Stimulated activated CD4-positive, alpha-beta T cell treated with anti-CD3 and anti-CD28 coated beads, Interleukin-4, amount 100 ng/mL, for 24 hours (primary cell): ENCODE data around the gene MYEOV.
A peak's percentile ranks its signal among the peaks of the same experiment; 100 is the strongest.

ENCODE experiments used
- DNase-seq: peaks from one replicate; pipeline ENCODE4 v3.0.0-alpha.2; 2020

The MYEOV gene

DNA sequence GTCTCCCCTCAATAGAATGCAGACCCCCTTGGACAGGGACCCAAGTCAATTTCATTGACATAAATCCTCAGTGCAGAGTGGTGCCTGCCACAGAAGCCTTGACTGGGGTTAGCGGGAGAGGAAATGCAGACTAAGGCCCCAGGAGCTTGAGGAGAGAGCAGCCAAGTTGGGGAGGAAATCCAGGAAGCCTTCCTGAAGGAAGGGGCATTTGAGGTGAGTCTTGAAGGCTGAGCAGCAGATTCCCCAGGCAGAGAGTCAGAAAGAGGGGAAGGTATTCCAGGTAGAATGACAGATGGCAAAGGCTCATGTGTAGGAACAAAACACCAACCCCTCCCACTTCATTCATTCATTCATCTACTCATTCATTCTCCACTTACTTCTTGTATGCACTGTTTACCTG, 10.3 kb downstream of the MYEOV start:
- no peak for DNase-seq

DNA sequence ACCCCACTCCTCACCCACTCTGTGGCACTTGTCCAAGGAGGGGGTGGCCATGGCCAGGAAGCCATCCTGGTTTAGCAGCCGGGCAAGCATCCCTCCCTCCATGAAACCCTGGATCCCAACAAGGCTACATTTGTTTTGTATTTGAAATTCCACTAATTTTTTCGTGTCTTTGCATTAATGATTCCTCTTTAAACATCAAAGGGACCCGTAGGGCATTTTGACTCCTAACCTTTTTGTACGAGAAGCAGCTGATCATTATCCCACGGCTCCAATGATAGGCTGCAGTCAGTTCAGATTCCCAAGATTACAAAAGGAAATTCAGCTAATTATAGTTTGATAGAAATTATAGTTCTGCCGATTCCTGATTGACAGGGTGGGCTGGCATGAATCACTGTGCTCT, 10.7 kb downstream of the MYEOV start:
- no peak for DNase-seq

DNA sequence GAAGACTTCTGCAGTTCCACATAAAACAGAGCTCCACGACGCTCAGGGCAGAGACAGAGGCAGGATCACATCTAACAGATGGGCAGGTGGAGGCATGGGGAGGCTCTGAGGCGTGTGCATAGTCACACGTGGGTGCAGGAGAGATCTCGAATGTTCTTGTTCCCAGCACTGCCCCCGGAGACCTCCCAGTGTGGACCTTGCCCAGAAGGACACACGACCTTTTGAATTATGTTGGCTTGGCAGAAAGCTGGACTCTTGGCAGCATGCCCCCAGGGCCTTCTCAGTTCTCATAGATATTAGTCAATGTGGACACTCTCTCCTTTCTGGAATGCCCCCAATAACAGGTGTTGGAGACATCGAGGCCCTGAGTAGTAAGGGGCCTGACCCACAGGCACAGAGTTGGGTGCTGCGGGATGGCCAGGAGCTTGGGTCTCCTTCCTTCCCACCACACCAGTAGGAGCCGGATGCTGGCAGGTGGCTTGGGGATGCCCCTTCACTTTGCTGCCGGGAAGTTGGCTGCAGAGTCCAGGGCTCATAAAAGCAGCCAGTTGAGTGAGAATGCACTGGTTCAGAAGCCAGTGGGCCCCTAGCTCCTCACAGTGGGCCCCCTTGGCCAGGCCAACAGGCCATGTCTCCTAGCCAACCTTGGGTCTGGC, 12.1 kb downstream of the MYEOV start:
- DNase-seq = no peak

DNA sequence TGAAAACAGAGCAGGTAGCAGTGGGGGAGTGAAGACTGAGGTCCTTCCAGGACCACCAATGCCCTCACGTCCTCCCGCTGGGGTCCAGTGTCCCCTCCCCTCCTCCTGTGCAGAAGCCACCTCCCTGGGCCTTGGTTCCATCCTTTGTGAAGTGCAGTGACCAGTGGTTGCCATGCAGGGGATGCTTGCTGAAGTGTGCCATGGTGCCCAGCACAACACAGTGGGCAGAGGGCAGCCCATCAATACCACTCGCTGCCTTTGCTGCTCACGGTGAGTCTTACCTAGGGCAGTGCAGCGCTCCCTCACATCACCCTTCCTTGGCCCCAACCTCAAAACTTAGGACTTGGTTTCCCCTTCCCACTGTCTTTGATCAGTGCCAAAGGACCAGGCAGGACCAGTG, 12.9 kb downstream of the MYEOV start:
- no peak for DNase-seq

DNA sequence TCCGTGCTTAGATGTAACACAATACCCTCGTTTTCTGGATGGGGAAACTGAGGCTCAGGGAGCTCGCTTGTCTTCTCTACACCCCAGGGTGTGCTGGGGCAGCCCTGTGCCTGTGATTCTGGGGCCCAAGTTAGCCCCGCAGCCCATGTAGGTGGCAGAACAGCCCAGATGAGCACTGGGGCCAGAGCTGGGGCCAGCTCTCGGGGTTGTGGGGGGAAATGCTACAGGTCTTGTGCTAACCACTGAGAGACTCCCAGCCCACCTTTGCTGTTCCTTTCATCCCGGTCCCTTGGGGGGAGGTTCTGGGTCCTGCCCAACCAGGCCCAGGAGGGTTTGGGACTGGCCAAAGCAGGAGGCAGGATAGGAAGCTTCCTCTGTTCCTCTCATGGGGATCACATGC, 13.5 kb downstream of the MYEOV start:
- no peak for DNase-seq

DNA sequence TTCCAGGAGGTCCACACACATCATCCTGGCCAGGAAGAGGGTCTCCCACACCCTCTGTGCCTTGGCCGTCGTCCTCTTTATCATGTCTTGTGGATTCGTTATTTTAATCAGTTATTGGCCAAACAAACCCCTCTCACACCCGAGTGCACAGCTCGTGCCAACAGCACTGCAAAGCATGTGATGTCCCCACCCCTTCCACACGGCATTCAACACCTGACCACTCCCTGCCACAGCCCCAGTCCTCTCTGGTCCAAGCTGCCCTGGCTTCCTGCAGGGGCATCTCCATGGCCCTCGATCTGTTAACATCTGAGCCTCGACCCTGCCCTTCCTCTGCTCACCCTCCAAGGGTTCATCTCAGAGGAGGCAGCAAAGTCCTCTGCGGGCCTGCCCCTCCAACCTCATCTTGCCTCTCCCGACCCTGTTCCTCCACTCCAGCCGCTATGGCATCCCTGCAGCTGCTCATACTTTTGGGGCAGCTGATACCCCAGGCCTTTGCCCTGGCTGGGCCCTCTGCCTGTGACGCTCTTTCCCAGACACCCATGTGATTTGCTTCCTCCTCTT, 14.0 kb downstream of the MYEOV start:
- DNase-seq = no peak

DNA sequence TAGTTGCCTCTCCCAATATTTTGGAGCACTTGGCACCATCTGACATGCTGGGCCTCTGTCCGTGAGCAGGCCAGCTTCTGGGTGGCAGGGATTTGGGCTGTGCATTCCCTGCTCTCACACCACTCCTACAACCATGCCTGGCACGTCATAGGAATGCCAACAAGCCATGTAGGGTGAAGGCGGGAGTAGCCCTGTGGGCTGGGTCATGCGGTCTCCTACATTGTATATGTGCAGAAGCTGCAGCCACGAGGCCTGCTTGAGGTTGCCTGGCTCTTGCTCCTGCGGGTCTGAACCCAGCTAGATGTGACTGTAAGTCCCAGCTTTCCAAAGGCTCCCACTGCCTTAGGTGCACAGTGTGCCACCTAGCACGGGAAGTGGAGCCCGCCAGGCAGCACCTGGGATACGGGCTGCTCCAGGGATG, 14.5 kb downstream of the MYEOV start:
- DNase-seq = no peak

DNA sequence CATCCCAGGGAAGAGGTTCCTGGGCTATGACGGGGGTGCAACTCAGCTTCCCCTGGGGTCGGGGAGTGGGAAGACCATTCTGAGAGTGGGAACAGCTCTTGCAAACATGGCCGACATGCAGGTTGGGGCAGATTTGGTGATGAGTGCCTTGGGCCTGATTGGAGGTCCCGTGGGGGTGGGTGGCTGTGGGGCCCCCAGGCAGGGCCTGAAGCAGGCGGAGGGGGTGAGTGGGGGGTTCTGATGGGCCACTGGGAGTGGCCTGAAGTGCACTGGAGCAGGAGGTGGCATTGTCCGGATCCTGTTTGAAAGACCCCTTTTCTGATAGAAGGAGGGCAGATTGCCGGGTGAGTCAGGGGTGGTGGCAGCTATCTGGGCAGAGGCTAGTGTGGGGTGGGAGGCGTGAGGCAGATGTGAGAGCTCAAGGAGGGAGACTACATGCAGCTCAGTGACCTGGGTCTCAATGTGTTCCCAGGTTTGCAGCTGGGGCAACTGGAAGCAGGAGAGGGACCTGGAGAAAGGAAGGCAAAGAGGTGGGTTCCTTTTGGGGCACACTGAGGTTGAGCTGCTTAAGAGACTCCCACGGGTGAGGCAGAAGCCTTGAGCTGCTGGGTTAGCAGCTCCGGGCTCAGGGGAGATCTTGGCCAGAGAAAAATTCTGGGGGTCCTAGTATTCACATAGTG, 15.1 kb downstream of the MYEOV start:
- DNase-seq = no peak

DNA sequence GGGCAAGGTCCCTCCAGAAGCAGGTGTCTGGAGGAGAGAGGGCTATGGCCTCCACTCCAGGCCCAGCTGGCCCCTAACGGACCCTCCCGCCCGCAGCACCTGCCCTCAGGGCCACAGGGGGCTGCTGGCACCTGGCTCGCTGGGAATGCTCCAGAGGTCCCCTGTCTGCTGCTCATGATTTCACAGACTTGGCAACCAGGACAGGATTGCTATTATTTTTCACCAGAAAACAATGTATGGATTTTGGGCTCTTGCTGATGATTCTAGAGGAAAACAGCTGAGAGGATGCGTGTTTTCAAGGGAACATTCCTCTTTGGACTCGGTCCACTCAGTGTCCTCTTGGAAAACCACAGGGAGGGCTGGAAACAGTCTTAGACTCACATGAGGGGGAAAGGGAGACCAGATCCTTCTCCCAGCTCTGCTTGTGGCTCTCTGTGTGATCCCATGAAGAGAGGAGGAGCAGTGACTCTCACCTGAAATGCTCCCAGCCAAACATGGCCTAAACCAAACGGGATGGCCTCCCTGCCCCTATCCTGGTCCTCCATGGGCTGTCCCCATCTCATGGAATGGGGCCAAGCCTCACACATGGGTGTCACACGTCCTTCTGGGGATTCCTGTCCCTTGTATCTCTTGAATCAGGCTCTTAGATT, 15.8 kb downstream of the MYEOV start:
- no peak for DNase-seq

DNA sequence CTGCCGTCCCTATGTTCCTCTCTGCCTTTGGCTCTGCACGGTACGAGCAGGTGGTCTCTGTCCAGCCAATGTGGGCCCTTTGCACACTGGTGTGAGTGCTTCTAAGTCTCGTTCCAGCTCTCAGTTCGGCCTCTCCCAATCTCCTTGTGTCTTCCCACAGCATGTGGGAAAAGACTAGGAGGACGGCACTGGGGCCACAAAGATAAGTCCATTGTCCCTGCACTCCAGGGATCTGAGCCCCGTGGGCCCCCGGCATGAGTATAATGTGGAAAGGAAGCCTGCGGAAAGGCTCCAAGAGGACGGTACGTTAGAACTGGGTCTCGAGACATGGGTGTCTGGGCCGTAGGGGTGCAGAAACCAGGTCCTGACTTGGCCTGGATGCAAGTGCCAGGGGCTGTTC, 16.4 kb downstream of the MYEOV start:
- DNase-seq = no peak

DNA sequence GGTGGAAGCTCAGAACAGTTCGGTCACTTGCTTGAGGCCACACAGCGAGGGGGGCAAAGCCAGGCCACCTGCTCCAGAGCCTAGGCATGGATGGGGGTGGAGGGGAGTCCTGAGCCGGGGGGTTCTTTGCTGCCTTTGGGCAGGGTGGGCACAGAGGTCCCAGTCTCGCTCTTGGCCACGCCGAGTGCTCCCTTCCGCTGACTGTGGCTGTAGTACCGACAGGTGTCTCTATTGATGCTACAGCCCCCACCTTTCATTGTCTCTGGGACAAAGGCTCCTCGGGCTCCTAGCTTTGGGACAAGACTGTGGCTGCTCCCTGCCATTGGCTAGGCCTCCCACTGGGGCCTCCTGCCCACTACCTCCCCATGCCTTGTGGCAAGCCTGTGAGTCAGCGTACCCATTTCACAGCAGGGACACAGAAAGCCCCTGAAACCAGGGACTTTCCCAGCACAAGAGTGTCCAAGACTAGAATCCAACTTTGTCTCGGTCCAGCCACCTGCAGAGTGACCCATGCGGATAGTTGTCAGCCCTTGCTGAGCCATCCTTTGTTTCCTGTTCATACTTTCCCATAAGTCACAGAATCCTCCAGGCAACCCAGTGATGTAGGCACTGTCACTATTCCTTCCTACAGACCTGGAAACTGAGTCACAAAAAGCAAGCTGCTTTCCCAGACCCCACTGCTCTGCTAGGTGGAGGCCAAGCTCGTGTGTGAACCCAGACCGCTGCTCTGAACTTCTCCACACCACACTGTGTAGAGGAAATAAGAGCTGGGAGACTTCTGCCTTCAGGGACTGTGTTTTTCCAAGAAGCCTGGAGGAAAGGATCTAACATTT, 17.2 kb downstream of the MYEOV start:
- DNase-seq = peak; percentile 46

DNA sequence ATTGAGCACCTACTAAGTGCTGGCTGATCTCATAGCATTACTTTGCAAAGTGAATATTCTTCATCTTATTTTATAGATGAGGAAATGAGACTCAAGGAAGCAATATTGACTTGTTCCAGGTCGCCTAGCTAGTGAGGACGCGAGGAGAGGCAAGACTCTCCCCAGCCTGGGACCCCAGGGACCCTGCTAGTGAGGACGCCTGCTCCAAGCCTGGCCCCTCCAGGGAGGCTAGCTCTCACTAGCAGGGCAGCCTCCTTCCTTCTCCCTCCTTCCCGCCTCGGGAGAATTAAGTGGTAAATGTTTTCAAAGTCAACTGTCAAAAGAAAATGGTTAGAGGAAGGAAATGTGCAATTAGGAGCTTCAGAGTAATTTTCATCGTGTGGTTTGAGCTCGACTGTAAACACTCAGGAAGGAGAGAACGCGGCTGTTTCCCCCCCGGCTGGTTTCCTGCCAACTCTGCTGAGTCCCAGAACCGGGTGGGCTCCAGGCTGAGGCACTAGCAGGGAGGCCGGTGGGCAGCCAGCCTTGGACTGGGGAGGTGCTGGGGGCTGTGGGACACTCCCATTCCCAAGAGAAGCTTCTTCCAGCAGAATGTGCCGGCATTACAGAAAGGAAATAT, 17.9 kb downstream of the MYEOV start:
- no peak for DNase-seq

DNA sequence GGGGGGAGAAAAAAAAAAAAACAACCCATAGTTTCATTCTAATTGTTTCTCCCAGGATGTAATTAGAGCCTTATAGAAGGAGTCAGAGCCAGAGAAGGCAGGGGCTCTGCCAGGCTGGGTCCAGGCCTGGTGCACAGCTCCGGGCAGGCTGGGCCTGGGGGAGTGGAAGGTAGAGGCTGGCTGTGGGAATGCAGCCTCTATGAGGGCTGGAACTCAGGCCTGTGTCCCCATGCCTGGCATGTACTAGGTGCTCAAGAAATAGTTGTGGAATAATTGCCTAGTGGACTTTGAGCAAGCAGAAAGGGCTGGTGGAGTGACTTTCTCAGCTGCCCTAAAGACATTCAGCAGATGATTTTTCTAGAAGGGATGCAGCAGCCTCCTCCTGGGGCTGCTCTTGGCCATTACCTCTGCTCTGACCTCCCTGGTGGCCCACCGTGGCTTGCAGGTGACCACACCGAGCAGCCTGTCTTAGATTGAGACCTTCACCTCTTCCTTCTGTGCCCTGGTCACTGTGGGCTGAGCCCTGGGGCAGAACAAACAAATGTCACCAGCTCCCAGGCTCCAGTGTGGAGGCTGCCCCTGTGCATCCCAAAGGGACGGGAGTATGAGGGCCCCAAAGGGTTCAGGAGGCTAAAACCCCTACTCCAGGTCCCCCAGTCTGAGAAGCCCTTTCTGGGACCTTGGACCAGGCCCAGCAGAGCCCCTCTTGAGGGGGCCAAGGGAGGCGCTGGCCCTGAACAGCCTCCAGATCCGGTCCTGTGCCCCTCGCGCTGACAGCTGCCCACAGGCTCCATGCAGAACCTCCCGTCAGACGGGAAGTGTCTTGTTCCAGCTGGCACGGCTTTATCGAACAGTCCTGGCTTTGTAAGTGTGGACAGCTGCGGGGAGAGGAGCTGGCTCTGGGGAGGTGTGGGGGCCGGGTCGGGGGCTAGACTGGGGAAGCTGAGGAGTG, 18.8 kb downstream of the MYEOV start:
- no peak for DNase-seq

DNA sequence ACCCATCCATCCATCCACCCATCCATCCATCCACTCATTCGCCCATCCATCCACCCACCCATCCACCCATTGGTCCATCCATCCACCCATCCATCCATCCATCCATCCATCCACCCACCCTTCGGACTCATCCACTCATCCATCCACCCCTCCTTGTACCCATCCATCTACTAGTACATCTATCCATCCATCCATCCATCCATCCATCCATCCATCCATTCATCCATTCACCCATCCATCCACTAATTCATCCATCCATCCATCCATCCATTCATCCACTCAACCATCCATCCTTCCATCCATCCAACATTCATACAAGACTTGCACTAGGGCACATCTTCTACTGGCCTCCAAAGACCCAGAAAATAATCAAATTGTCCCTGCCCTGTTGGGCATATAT, 20.0 kb downstream of the MYEOV start:
- no peak for DNase-seq

DNA sequence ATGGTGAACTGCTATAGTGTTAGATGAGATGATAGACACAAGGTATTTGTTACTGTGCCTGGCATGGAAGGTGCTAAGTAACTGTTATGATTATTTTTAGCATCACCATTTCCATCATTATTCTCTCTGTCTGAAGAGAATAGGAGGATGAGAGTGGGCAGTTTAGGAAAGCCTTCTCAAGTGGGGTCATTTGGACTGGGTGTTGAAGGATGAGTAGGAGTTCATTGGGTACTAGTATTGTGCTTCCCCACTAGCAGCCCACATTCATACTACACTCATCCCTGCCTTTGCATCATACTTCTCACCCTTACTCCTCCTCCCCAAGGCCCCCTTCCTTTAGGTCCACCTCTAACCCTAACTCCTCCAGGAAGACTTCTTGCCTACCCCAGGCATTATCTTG, 20.6 kb downstream of the MYEOV start:
- DNase-seq = no peak

DNA sequence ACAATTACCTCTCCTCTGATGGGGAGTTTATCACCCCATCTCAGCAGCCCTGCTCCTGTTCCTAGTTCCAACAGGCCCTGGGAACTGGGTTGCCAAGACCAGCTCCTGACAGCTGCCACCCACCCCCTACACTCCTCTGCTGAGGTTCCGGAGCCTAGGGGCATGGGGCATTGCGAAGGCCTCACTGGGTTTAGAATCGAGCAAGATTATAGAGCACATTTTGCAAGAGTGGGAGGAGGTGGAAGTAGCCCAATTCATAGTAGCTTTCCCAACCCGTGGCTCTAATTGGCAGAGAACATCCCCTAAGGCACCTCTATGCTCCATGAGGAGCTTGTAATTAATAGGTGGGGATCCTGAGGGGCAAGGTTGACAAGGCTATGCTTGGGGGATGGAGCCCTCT, 23.0 kb downstream of the MYEOV start:
- no peak for DNase-seq

DNA sequence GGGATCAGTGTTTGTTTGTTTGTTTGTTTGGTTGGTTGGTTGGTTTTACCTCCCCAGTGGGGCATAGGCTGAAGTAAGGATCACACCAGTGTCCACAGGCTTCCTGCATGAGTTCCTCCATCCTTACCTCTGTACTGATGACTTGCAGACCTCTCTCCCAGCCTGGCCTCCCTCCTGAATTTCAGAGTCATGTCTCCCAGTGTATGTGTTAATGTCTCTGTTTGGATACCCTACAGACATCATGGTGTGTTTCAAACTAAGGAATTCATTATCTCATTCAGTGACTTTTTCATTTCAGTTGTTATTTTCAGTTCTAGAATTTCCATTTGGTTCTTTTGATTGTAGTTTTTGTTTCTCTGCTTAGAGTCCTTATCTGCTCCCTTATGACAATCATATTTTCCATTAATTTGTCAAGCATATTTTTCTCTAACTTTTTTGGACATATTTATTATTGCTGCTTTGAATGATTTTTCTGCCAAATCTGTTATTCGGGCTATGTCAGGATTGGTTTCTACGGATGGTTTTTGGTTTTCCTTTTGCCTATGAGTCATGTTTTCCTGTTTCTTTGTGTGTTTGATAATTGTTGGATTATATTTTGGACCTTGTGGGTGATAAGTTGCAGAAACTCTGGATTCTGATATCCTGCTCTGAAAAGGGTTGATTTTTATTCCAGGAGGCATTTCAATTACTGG, 23.6 kb downstream of the MYEOV start:
- DNase-seq = no peak

DNA sequence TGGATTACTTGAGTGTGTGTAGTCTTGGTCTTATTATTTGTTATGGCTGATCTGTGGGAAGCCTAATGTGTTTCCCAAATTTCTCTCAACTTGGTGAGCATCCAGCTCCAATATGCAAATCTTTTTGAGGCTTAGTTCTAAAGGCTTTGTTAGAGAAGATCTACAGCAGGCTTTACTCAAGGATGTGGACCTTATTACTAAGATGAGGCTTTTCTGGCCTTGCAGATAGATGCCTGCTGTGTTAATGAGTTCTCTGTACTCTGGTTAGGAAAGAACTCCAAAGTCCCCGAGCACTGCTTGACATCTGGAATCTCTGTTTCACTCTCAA, 24.1 kb downstream of the MYEOV start:
- no peak for DNase-seq

DNA sequence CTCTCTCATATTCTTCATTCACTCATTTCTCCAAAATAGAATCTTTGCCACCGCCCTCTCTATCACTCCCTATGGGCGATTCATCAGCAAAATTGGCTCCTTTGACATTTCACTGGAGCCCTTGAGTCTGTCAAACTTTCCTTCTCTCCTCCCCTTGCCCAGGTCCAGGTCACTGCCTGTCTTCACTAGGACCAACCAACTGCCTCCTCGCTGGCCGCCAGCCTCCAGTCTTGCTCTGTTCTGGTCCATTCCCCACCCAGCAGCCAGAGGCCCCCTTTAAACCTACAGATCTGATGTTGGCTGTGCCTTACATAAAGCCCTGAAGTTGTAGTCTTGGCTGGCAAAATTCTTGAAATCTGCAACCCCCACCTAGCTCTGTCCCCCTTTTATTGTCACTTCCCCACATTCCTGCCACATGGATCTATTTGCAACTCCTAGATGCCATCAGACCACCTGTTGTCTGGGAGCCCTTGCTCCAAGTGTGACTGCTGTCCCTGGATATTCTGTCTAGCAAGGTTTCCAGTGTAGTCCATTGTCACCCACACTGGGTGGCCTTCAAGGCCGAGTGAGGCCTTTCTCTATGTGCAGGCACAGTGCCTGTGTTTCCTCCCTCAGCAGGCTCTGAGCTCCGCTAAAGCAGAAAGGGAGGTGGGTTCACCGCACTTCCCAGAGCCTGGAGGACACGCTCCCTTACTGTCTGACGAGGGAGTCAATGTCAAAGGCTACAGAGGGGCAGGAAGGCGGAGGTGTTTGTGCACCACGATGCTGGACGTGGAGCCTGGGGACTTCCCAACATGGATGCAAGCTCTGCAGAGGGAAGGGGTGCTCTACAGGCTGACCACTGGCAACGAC, 25.5 kb downstream of the MYEOV start:
- no peak for DNase-seq

DNA sequence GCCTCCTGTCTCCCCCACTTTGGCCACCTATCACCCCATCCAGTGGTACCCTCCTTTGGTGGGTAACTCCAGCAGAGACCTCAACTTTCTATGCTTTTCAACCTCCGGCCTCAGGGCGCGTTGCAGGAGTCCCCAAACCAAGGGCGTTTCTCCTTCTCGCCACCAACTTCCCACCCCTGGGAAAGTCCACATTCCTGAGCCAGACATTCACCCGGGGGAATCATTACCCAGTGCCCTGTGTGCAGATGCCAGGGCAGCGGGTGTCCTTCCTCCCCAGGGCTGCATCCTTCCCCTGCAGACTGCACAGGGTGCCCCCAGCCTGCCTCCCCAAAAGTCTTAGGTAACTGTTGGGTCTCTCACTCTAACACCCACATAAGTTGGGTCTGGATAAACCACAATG, 26.4 kb downstream of the MYEOV start:
- DNase-seq = no peak
